Breast epithelium (tissue), 3 donors: ENCODE measurements around the gene CDK4.
"Not testable (repeated sequence)": the region's sequence is repeated elsewhere in the genome, so short reads cannot be mapped to it uniquely, and the experiment has no call there.

Source experiments
- POLR2A ChIP-seq: fragments of 450-650 bp; IDR thresholded peaks from one replicate; pipeline ENCODE4 v1.6.1; 2016; ENCODE audit warnings: antibody characterized with exemption, mild to moderate bottlenecking, moderate library complexity
- POLR2AphosphoS5 ChIP-seq, 3 donors: sonication (generic); formaldehyde crosslinking; IDR thresholded peaks; one replicate each; pipeline ENCODE4 v1.6.1; 2017; ENCODE audit warnings: antibody characterized with exemption in 3 of 3
- TF ChIP-seq, protein P1 (sequence below), 3 donors: fragments of 450-650 bp; IDR thresholded peaks; one replicate each; pipeline ENCODE4 v1.5.1; 2016 to 2017; ENCODE audit warnings: antibody characterized with exemption in 3 of 3, mild to moderate bottlenecking in 3 of 3, moderate library complexity in 3 of 3

DNA sequence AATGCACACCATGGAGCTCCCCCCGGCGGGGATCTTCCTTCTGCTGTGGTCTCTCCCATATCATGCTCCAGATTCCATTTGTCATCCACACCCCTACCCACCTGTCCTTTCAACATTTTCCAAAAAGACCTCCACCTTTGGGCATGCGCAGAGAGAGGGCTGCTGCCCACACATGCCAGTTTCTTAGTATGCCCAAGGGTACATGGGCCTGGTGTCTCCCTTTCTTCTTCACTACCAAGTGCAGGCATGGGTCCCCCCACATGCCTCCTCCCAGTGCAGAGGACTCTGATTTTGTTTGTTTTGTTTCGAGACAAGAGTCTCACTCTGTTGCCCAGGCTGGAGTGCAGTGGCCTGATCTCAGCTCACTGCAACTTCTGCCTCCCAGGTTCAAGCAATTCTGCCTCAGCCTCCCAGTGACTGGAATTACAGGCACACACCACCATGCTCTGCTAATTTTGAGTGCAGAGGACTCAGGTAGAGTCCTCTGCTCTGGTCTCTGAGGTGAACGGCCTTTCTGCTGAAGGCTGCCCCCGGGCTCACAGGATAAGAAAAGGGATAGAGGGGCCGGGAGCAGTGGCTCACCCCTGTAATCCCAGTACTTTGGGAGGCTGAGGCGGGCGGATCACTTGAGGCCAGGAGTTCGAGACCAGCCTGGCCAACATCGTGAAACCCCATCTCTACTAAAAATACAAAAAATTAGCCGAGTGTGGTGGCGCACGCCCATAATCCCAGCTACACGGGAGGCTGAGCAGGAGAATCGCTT lies 30.1 kb downstream of the CDK4 start:
- TF ChIP-seq, protein P1, sequence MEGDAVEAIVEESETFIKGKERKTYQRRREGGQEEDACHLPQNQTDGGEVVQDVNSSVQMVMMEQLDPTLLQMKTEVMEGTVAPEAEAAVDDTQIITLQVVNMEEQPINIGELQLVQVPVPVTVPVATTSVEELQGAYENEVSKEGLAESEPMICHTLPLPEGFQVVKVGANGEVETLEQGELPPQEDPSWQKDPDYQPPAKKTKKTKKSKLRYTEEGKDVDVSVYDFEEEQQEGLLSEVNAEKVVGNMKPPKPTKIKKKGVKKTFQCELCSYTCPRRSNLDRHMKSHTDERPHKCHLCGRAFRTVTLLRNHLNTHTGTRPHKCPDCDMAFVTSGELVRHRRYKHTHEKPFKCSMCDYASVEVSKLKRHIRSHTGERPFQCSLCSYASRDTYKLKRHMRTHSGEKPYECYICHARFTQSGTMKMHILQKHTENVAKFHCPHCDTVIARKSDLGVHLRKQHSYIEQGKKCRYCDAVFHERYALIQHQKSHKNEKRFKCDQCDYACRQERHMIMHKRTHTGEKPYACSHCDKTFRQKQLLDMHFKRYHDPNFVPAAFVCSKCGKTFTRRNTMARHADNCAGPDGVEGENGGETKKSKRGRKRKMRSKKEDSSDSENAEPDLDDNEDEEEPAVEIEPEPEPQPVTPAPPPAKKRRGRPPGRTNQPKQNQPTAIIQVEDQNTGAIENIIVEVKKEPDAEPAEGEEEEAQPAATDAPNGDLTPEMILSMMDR (IDR thresholded peaks at IDR 0.05), result not testable (repeated sequence)
- not testable (repeated sequence) for TF ChIP-seq POLR2AphosphoS5 (IDR thresholded peaks at IDR 0.05); POLR2A
